PC-3 (cell line): ENCODE data around the gene SH3BP1.

Experiments
- CTCF ChIP-seq: fragments of 300-600 bp; sonication (generic); conservative IDR thresholded peaks from 2 replicates; pipeline ENCODE4 v1.5.1; 2017; ENCODE audit warnings: antibody characterized with exemption, low read depth, mild to moderate bottlenecking, low read length
- EZH2 ChIP-seq: fragments of 300-600 bp; sonication (generic); IDR thresholded peaks from one replicate; pipeline ENCODE4 v1.6.1; 2017; ENCODE audit warnings: antibody characterized with exemption, mild to moderate bottlenecking, low read length; ENCODE audit not compliant: unreplicated experiment
- EZH2phosphoT487 ChIP-seq: fragments of 300-600 bp; sonication (generic); IDR thresholded peaks from 2 replicates; pipeline ENCODE4 v1.6.1; 2018; ENCODE audit warnings: mild to moderate bottlenecking, antibody characterized with exemption, low read length, borderline replicate concordance

DNA sequence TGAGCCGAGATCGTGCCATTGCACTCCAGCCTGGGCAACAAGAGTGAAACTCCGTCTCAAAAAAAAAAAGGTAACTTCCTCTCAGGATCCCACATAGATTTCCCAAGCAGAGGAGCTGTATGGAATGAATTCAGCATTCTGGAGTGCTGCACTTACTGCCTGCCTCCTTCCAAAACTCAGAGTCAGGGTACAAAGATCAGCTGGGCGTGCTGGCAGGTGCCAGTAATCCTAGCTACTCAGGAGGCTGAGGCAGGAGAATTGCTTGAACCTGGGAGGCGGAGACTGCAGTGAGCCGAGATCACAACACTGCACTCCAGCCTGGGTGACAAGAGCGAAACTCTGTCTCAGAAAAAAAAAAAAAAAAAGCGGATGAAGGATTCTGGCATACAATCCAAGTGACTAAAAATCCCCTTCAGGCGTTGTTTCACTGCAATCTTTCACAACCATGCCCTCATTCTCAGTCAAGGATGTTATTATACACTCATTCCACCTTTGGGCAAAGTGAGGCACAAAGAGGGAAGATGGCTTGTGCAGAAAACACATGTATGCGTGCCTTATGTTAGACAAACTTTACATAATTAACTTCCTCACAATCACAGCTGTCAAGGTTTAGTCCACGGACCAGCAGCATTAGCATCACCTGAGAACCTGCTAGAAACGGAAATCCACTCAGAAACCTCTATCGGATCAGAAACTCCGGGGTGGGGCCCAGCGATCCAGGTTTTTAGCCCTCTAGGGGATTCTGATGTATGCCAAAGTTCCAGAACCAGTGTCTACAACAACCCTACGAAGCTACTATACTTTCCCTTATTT is 45.5 kb downstream of the SH3BP1 start:
- TF ChIP-seq CTCF: no peak
- TF ChIP-seq EZH2: no peak
- TF ChIP-seq EZH2phosphoT487: no peak
